SJSA1 (cell line): Measurements from ENCODE around the gene NR1D1. TPM values are rescaled to one million over a fixed set of nuclear protein-coding genes. Genes with fewer than 3 reads are reported as not detected.

Source experiments
- DNase-seq, 2 experiments: peaks; one replicate each; pipeline ENCODE4 v3.0.0-alpha.2; 2015 to 2020; ENCODE audit warnings: low spot score in 2 of 2, low read depth in 1 of 2
- H3K27ac ChIP-seq: fragments of 250-450 bp; sonication (Bioruptor Pico); 2 replicates; pipeline ENCODE4 v1.5.1; 2020; ENCODE audit warnings: mild to moderate bottlenecking, moderate library complexity
- H3K27me3 ChIP-seq: fragments of 250-450 bp; sonication (Bioruptor Pico); replicated peaks from 2 replicates; pipeline ENCODE4 v1.5.1; 2020; ENCODE audit warnings: mild to moderate bottlenecking, moderate library complexity
- H3K36me3 ChIP-seq: fragments of 250-450 bp; sonication (Bioruptor Pico); 2 replicates; pipeline ENCODE4 v1.5.1; 2020; ENCODE audit warnings: mild to moderate bottlenecking
- H3K4me1 ChIP-seq: fragments of 250-450 bp; sonication (Bioruptor Pico); replicated peaks from 2 replicates; pipeline ENCODE4 v1.6.1; 2021; ENCODE audit warnings: mild to moderate bottlenecking
- H3K4me3 ChIP-seq: fragments of 250-450 bp; sonication (Bioruptor Pico); 2 replicates; pipeline ENCODE4 v1.5.1; 2020; ENCODE audit warnings: mild to moderate bottlenecking
- H3K9me3 ChIP-seq: fragments of 250-450 bp; sonication (Bioruptor Pico); replicated peaks from 2 replicates; pipeline ENCODE4 v1.5.1; 2020; ENCODE audit warnings: mild to moderate bottlenecking
- total RNA-seq: library from RNA; depleted of rRNA; stranded (reverse); fragments of >200 nt; shearing (Covaris generic); gene quantifications from 2 replicates; pipeline ENCODE4 v1.2.3, GENCODE V29; 2014

Gene NR1D1
- total RNA-seq, 1 experiment from 2014 or later = 1.8 TPM

DNA sequence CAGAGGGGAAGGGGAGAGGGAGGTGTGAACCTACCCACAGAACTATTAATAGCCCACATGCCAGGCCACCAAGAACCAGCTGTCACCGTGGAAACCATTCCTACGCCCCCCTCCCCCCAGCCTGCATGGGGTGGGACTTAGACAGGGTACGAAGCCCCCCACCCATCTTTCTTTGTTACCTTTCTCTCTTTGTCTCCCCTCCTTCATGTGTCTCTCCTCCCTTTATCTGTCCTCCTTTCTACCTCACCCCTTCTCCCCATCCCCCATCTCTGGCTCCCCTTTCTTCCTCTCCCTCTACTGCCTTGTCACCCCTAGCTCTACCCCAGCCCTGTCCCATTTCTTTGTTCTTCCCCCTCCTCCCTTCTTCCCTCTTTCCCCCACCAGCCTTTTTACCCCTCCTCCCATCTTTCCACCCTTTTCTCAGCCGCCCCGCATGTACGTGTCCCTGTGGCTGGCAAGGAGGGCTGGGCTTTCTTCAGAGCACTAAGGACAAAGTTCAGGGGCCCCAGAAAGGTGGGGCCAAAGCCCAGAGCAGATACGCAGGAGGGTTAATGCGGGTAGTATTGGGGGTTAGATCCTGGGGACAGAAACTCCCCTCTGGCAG lies 29.6 kb downstream of the NR1D1 start:
- Histone ChIP-seq H3K36me3 (peaks cover 6% of the 10 kb centered on the region; the same call in 1 of the 2 replicates), H3K27ac (no peak overlapping the region), H3K4me1 (peaks cover 54% of the 10 kb centered on the region), H3K27me3 (no peaks in the 10 kb centered on the region), H3K4me3 (no peak overlapping the region), H3K9me3 (no peaks in the 10 kb centered on the region)
- no peak for DNase-seq

DNA sequence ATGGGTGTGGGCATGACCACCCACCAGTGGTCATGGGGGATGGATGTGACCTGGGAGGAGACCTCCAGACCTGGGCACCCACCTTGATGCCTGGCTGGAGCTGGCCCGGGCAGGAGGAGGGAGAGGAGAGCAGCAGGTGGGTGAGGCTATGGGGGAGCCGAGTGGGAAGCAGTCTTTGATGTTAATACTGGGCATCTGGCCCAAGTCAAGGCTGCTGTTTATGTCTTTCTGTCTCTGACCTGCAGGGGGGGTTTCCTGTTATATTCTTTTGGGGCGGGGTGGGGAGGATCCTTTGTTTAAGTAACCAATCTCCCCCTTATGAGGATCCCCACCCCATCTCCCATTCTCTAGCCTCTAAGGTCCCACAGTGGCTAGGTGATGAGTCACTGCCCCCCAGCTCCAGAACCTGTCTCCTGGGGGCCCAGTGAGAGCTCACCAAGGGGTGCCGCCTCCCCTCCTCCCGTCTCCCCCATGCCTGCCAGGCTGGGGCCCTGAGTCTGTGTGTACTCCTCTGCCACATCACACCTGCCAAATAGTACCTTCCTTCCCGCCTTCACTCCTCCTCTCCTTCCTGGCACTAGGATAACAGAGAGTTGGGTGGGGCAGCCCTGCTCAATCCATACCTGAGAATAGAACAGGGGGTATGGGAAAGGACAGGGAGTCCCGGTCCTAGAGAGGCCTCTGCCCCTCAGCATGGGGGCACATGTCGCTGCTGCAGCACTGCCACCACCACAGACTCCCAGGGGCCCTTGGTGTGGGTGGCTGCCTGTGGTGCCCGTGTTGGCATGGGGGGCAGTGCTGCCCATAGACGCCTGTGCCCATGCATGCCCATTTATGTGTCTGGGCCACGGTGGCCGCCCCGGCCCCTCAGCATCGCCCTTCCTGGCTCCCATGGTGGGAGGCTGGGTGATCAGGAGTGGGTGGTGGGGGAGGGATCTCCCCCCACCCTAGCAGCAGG lies 30.4 kb downstream of the NR1D1 start:
- Histone ChIP-seq H3K4me3 (no peak overlapping the region), H3K36me3 (peaks cover 3% of the 10 kb centered on the region; the same call in 1 of the 2 replicates), H3K27ac (no peak overlapping the region), H3K9me3 (no peaks in the 10 kb centered on the region), H3K4me1 (peaks cover 51% of the 10 kb centered on the region), H3K27me3 (no peaks in the 10 kb centered on the region)
- DNase-seq = peak; percentile 33 to 55

DNA sequence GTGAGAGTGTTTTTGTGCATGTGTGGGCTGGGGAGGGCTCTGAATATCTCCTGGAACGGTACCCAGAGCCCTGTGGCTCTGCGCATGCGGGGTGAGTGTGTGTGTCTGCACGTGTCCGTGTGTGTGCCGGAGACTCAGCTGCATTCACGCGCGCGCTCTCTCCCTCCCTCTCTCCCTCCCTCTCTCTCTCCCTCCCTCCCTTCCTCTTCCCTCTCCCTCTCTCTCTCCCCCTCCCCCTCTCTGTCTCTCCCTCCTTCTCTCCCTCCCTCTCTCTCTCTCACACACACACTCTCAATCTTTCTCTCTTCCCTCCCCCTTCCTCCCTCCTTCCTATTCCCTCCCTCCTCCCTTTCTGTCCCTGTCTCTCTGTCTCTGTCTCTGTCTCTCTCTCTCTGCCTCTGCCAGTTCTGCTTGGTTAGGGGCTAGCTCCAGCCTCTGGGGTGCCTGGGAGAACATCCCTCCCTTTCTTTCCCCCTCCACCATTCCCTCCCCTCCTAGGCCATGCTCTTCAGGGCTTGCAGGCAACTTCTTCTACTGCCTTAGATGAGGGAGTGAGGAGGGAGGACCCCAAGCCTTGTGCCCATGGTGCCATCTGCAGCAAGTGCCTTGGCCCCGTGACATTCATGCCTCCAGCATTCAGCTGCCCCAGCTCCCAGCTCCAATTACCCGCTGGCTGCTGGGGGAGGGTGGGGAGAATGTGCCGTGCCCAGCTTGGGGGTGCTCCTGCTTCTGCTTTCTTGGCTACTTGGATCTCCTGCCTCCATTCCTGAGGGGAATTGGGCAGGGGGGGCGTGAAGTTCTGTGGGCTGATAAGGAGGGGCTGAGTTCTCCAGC lies 31.3 kb downstream of the NR1D1 start:
- H3K4me1 ChIP-seq = peaks cover 57% of the 10 kb centered on the region
- H3K36me3 ChIP-seq = no peaks in the 10 kb centered on the region
- no peaks in the 10 kb centered on the region for H3K9me3 ChIP-seq
- no peaks in the 10 kb centered on the region for H3K27me3 ChIP-seq
- H3K27ac ChIP-seq = no peak overlapping the region
- peak overlapping the region; percentile 17 for H3K4me3 ChIP-seq
- peak; percentile 55 to 73 for DNase-seq

DNA sequence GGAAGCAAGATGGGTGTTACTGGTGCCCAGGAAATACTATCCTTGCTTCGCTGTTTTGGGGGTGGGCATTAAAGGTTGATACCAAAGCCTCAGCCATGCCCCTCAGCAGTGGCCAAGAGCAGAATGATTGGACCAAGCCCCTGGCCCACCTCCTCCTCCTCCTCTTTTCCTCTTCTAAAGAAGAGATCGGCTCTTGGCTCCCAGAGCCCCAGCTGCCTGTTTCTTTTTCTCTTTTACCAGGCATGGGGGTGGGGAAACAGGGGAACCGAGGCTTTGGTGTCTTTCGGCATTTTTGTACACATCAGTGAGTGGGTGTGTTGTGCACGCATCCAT lies 31.8 kb downstream of the NR1D1 start:
- Histone ChIP-seq H3K36me3 (no peaks in the 10 kb centered on the region), H3K4me3 (peak overlapping the region; percentile 17), H3K9me3 (no peaks in the 10 kb centered on the region), H3K27ac (no peak overlapping the region), H3K27me3 (no peaks in the 10 kb centered on the region), H3K4me1 (peaks cover 63% of the 10 kb centered on the region)
- peak in 1 of 2 experiments; percentile 55 for DNase-seq

DNA sequence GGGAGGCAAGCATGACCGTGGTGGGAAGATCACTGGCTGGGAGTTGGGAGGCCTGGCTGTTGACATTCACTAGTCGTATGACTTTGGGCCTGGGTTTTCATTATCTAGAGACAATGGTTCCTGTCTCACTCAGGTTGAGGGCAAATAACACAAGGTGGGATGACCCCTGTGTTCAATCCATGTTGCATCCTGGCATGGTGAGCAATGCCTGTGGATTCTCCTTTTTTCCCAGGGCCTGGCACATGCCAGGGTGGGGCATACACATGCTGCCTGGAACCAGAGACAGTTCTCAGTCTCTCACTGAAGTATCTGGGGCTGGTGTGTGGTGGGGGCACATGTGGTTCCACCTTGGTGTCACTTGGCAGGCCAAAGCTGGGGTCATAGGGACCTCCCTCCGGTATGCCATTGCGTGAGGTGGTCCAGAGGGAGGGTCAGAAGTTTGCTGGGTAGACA lies 32.2 kb downstream of the NR1D1 start:
- Histone ChIP-seq H3K4me1 (peaks cover 67% of the 10 kb centered on the region), H3K9me3 (no peaks in the 10 kb centered on the region), H3K27me3 (no peaks in the 10 kb centered on the region), H3K36me3 (no peaks in the 10 kb centered on the region; the same call in 1 of the 2 replicates), H3K27ac (no peak overlapping the region), H3K4me3 (no peak overlapping the region; the same call in 1 of the 2 replicates)
- no peak for DNase-seq

DNA sequence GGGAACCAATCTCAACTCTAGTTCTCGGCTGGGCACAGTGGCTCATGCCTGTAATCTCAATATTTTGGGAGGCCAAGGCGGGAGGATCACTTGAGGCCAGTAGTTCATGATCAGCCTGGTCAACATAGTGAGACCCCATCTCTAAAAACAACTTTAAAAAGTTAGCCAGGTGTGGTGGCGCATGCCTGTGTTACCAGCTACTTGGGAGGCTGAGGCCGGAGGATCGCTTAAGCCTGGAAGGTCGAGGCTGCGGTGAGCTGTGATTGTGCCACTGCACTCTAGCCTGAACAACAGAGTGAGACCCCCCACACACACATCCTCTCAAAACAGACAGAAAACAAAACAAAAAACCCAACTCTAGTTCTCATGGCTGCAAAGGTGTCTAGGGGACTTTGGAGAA lies 32.7 kb downstream of the NR1D1 start:
- no peaks in the 10 kb centered on the region; the same call in 1 of the 2 replicates for H3K36me3 ChIP-seq
- no peak overlapping the region for H3K4me3 ChIP-seq
- H3K27ac ChIP-seq = no peak overlapping the region
- no peaks in the 10 kb centered on the region for H3K9me3 ChIP-seq
- H3K4me1 ChIP-seq = peaks cover 67% of the 10 kb centered on the region
- DNase-seq = no peak
- H3K27me3 ChIP-seq = no peaks in the 10 kb centered on the region

DNA sequence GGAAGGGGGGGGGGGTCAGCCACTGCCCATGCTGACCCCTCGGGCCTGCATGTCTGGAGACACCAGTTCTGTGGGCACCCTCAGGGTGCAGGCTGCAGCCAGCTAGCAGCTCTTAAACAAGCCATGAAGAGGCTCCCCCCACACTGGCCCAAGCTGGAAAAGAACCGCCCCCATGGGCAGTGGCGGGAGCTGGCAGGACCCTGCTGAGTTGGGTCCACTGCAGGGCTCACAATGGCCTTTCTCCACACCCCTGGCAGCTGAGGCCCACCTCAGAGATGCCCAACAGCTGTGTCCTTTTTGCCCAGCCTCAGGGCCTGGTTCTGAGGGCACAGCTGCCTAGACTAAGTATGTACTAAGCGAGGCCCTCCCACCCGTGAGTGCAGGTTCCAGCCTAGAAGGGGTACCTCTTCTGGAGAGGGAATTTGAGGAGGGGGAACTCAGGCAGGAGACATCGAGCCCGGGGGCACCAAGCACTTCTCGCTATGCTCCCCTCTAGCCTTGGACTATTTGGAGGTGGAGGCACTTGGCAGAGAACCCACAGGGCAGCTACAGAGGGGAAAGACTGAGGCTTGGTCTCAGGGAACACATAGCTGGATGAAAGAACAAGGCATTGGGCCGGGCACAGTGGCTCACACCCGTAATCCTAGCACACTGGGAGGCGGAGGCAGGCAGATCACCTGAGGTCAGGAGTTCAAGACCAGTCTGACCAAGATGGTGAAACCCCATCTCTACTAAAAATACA lies 34.4 kb downstream of the NR1D1 start:
- no peaks in the 10 kb centered on the region for H3K27me3 ChIP-seq
- DNase-seq = no peak
- H3K9me3 ChIP-seq = no peaks in the 10 kb centered on the region
- peaks cover 57% of the 10 kb centered on the region for H3K4me1 ChIP-seq
- no peak overlapping the region for H3K4me3 ChIP-seq
- H3K27ac ChIP-seq = no peak overlapping the region
- no peaks in the 10 kb centered on the region; the same call in 1 of the 2 replicates for H3K36me3 ChIP-seq

DNA sequence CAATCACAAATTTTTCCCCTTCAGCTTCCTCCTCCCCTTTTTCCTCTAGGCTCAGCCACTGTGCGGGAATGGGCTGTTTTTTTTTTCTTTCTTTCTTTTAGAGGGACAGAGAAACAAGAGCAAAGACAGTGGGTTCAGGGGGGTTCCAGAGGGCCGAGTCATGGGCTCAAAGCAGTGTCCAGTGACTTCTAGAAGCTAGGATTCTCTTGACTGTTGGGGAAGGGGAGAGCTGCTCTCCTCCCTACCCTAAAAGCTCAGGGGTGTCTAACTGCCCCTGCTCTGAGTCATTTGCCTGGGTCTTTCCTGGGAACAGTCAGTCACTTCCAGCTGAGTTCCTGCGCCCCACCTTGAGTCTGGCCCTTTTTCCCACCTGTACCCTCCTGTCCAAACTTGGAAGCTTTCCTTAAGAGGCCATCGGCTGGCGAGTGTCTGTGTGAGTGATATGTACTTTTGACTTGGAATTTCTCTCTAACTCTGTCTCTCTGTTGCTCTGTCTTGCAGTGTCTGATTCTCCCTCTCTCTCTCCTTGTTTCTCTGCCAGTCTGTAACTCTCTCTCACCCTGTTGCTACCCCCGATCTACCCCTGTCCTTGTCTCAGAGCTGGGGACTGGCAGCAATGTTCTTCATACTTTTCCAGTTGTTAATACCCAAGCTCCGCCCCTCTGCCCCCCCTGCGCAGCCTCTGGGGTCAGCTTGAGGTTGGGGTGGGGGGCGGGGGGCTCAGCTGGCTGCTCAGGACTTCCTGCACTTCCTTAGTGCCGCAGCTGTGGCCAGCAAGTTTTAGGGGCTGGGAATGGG lies 35.2 kb downstream of the NR1D1 start:
- Histone ChIP-seq H3K4me1 (peaks cover 53% of the 10 kb centered on the region), H3K27me3 (no peaks in the 10 kb centered on the region), H3K4me3 (no peak overlapping the region), H3K36me3 (no peaks in the 10 kb centered on the region; the same call in 1 of the 2 replicates), H3K27ac (no peak overlapping the region), H3K9me3 (no peaks in the 10 kb centered on the region)
- DNase-seq = no peak

DNA sequence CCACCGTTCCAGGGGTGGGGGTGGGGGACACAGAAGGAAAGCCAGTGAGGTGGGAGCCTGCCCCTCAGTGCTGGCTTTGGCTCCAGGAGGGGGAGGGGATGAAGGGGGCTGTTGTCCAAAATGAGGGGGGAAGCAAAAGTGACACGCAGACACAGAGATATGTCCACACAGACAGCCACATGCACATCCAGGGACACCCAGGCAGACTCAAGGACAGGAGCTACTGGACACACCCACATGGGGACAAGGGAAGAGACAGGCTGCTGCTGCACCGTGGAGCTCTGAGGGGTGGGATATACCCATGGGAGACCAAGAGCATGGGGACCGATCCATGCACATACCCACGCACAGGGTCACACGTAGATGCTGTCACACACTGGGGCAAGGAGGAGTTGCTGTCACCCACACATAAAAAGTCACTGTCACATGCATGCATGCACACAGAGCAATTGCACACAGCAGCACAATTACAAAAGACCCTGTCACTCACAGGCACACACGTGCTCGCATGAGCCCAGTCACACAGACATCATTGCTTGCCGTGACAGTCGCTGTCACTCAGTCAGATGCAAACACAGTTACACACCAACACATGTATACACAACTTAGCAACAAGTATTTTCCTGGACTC lies 36.4 kb downstream of the NR1D1 start:
- H3K36me3 ChIP-seq = no peaks in the 10 kb centered on the region; the same call in 1 of the 2 replicates
- DNase-seq = no peak
- H3K4me1 ChIP-seq = peaks cover 42% of the 10 kb centered on the region
- H3K27me3 ChIP-seq = no peaks in the 10 kb centered on the region
- no peak overlapping the region for H3K27ac ChIP-seq
- no peaks in the 10 kb centered on the region for H3K9me3 ChIP-seq
- peak overlapping the region; percentile 77; the same call in 1 of the 2 replicates for H3K4me3 ChIP-seq

DNA sequence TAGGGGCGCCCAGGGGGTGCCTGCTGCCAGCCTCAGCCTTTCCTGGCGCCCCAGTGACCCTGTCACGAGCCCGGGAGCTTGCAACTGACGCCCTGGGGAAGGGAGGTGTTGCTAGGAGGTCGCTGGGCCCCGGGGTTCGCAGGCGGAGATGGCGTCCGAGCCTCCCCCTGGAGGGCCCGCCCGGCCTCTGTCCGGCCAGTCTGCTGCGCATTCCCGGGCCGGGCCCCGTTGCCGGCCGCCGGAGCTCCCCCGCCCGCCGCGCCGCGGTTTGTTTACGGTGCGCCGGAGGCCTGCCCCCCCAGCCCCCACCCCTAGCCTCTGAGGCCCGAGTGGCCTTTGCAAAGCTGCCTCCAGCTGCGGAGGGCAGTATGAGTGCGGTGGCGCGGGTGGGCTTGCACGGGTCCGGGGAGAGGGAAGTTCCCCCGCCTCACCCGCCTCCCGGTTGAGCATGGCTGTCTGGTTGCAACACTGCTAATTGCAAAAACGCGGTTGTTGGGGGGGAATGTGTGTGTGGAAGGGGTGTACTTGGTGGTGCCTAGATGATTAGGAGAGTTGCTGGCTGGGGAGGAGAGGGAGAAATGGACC lies 37.1 kb downstream of the NR1D1 start:
- peak in 1 of 2 experiments; percentile 42 for DNase-seq
- Histone ChIP-seq H3K36me3 (no peaks in the 10 kb centered on the region; the same call in 1 of the 2 replicates), H3K27ac (no peak overlapping the region), H3K4me3 (peak overlapping the region; percentile 77), H3K27me3 (no peaks in the 10 kb centered on the region), H3K9me3 (no peaks in the 10 kb centered on the region), H3K4me1 (peaks cover 34% of the 10 kb centered on the region)

DNA sequence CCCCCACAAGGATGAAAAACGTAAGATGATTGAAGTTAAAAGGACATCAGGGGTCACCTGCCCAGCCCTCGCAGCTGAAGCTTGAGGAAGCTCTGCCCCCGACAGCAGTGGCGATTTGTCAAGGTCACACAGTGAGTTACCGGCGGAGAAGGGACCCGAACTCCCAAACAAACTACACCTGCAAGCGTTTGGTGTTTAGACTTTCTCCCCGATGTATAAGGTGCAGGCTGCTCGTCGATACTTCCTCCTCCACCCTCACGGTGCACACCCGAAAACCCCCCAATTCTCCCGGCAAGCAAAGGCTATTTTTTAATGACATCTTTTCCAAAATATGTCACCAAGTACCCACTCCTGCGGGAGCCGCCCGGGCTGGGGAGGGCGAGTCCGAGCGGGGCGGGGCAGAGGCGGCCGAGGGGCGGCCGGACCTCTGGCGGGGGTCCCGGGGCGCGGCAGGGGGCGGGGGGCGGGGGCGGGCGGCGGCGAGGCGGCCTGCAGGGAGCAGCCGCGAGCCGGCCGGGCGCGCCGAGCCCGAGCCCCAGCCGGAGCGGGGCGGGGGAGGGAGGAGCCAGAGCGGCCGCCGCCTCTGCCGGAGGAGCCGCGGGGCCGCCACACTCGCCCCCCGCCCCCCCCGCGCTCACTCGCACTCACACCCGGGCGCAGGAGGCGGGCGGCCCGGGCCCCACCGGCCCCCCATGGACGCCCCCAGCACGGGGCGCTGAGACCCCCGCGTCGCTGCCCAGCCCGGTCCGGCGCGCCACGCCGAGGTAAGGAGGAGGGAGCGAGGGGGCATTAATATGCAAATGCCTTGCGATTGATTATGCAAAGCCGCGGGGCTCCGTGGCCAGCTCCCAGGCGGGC lies 37.8 kb downstream of the NR1D1 start, which contains the start of gene THRA:
TSS of gene THRA (plus strand) at position 637 of the 858 bp plus-strand sequence. CDS start 11,524 bp downstream, outside the sequence.
- peak; percentile 23 to 54 for DNase-seq
- Histone ChIP-seq H3K27ac (no peak within 1 kb of the TSS), H3K36me3 (no peaks in the 10 kb centered on the region; the same call in 1 of the 2 replicates)

More for the DNA sequence above, 37.8 kb downstream of the NR1D1 start, which contains the start of gene THRA:
- Histone ChIP-seq H3K4me3 (peak within 1 kb of the TSS; percentile 77), H3K27me3 (no peaks in the 10 kb centered on the region), H3K9me3 (no peaks in the 10 kb centered on the region), H3K4me1 (peaks cover 29% of the 10 kb centered on the region)
